ENCODE measurements around the gene SLC7A6. TPM values are rescaled to one million over a fixed set of nuclear protein-coding genes. Genes with fewer than 3 reads are reported as not detected.

Gene SLC7A6
- total and polyA plus RNA-seq, 2 of the 8 experiments (the other 6 are each of a cell fraction or from before 2014, with no cell fraction given), result 28.0 to 37.8 TPM

GRCh38 chr16:68296693-68297092 is 32.4 kb downstream of the SLC7A6 start (continued):
- TF ChIP-seq CHD7 (IDR thresholded peaks at IDR 0.05; ENCODE audit: insufficient replicate concordance, low read length) (no peak), EZH2 (IDR thresholded peaks at IDR 0.05; ENCODE audit: low read depth, low read length, severe bottlenecking) (no peak), NRF1 (IDR thresholded peaks at IDR 0.05; ENCODE audit: low read depth, low read length) (no peak), SUZ12 (IDR thresholded peaks at IDR 0.05; ENCODE audit: low read length) (no peak), KDM5A (IDR thresholded peaks at IDR 0.05; ENCODE audit: low read length) (no peak)
